ENCODE measurements around the gene ATRIP. TPM values are rescaled to one million over a fixed set of nuclear protein-coding genes. Genes with fewer than 3 reads are reported as not detected.

ATRIP gene
- total RNA-seq, 1 experiment from 2014 or later, result 16.1 TPM

DNA sequence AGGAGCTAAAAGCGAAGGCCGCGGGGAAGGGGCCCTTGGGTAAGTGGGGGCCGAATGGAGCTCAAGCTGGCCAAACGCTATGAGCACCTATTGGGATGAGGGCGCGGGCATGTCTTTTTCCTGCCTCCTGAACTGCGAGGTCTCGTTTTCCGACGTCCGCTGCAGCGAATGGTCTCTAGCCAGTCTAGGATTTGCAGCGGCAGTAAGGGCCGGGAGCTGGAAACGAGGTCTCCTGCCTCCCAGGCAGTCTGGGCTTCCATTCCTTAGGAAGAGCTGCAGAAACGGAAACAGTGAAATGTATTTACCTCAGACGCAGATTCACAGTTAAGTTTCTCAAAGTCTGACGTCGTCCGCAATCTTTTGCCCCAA is 6.0 kb upstream of the ATRIP start:
- ChIA-PET POLR2A (ENCODE audit: unreplicated experiment) (interaction anchor here (0.5 to 0.6 kb wide), 3 partner anchors 12 to 1386 kb away, joined by 3 to 4 read pairs (median 4); no protein-coding TSS in a partner anchor), CTCF (interaction anchor here (0.5 kb wide), 1 partner anchor 11 kb away, joined by 3 read pairs; no protein-coding TSS in a partner anchor)
- TF ChIP-seq CTCF (conservative IDR thresholded peaks at IDR 0.05; ENCODE audit: low read depth, low read length) (no peak), EZH2 (IDR thresholded peaks at IDR 0.05; ENCODE audit: low read length, unreplicated experiment) (no peak), EZH2phosphoT487 (IDR thresholded peaks at IDR 0.05; ENCODE audit: borderline replicate concordance, low read length) (no peak)
- peaks cover 10% of the 10 kb centered on the region for H3F3A ChIP-seq (ENCODE audit: low read length, unreplicated experiment)
- no peaks in the 10 kb centered on the region for H3K9me3 ChIP-seq (ENCODE audit: low read length)
- peaks cover 7% of the 10 kb centered on the region for H4K20me1 ChIP-seq (ENCODE audit: low read length)
- peaks cover 22% of the 10 kb centered on the region for H3K4me1 ChIP-seq (ENCODE audit: insufficient read depth, low read length)
- H3K27me3 ChIP-seq (ENCODE audit: low read length), result no peaks in the 10 kb centered on the region
- peak overlapping the region; percentile 89 for H3K4me2 ChIP-seq (ENCODE audit: low read length)
- H3K27ac ChIP-seq (ENCODE audit: low read length), result peak overlapping the region; percentile 56
- peaks cover 16% of the 10 kb centered on the region for H3K36me3 ChIP-seq (ENCODE audit: low read depth, low read length)
- DNase-seq (no peak), ATAC-seq (peak; percentile 3)
- H3K9ac ChIP-seq (ENCODE audit: low read length), result peak overlapping the region; percentile 93
- intact Hi-C loops (cut with micrococcal nuclease), result no loop called here
- peak overlapping the region; percentile 34 for H2AFZ ChIP-seq (ENCODE audit: low read length)
- H3K9me2 ChIP-seq (replicated peaks; ENCODE audit: low read length), result no peaks in the 10 kb centered on the region
- peak overlapping the region; percentile 99 for H3K4me3 ChIP-seq (ENCODE audit: low read length)
- BruUV-seq (replicated peaks), result TSS peak; percentile 68
- peaks cover 44% of the 10 kb centered on the region for H3K79me2 ChIP-seq (ENCODE audit: low read length)

- intact Hi-C loops (cut with micrococcal nuclease), result no loop called here
- Histone ChIP-seq H3K36me3 (ENCODE audit: low read depth, low read length) (peaks cover 16% of the 10 kb centered on the region), H3F3A (ENCODE audit: low read length, unreplicated experiment) (peaks cover 12% of the 10 kb centered on the region), H2AFZ (ENCODE audit: low read length) (no peak overlapping the region), H4K20me1 (ENCODE audit: low read length) (peaks cover 7% of the 10 kb centered on the region), H3K4me3 (ENCODE audit: low read length) (peak overlapping the region; percentile 99), H3K9me3 (ENCODE audit: low read length) (no peaks in the 10 kb centered on the region), H3K9me2 (replicated peaks; ENCODE audit: low read length) (no peaks in the 10 kb centered on the region), H3K27me3 (ENCODE audit: low read length) (no peaks in the 10 kb centered on the region), H3K79me2 (ENCODE audit: low read length) (peaks cover 51% of the 10 kb centered on the region), H3K4me2 (ENCODE audit: low read length) (peak overlapping the region; percentile 89), H3K9ac (ENCODE audit: low read length) (peak overlapping the region; percentile 93; the same call in 1 of the 2 replicates), H3K4me1 (ENCODE audit: insufficient read depth, low read length) (peaks cover 29% of the 10 kb centered on the region), H3K27ac (ENCODE audit: low read length) (no peak overlapping the region)
- ATAC-seq, result no peak
- CTCF ChIA-PET, result no interaction called here
- BruUV-seq (replicated peaks), result no TSS peak
- TF ChIP-seq CTCF (conservative IDR thresholded peaks at IDR 0.05; ENCODE audit: low read depth, low read length) (no peak), EZH2 (IDR thresholded peaks at IDR 0.05; ENCODE audit: low read length, unreplicated experiment) (no peak)
- DNase-seq, result no peak
- POLR2A ChIA-PET (ENCODE audit: unreplicated experiment), result no interaction called here
These were observed 4.6 kb upstream of the ATRIP start for GRCh38 chr3:48441940-48442339.

DNA sequence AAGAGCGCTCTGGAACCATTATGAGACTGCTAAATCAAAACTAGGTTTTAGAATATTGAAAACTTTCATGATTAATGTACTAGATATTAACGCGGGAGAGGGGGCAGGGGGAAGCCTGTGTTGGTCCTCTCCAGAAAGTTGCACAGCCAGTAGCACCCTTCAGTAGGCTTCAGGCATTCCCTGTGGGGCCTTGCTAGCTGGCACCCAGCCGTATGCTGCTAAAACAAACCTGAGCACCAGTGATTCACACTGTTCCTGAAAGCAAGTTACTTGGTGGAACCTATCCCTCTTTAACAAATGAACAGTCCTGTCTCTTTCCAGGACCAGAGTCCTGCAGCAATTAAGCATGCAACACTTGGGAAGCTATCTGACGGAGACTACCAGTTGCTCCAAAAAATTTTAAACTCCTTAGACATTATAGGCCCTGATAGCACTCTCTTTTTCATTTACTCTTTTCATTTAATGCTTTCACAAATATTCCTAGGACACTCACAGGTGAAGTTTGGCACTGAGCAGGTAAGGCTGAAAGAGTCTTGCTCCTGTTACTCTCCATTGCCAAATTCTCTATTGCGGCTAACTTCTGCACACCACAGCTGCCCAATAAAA is 1.2 kb upstream of the ATRIP start:
- H3K27ac ChIP-seq (ENCODE audit: low read length), result no peak overlapping the region
- peaks cover 16% of the 10 kb centered on the region for H3K36me3 ChIP-seq (ENCODE audit: low read depth, low read length)
- H3K4me3 ChIP-seq (ENCODE audit: low read length), result peak overlapping the region; percentile 98
- H4K20me1 ChIP-seq (ENCODE audit: low read length), result peaks cover 7% of the 10 kb centered on the region
- ChIA-PET CTCF (interaction anchor here (1.9 to 3.3 kb wide), 2 partner anchors 9 to 45 kb away, joined by 6 to 39 read pairs; no protein-coding TSS in a partner anchor), POLR2A (ENCODE audit: unreplicated experiment) (interaction anchor here (0.6 to 0.7 kb wide), 2 partner anchors 20 to 349 kb away, joined by 3 read pairs; no protein-coding TSS in a partner anchor)
- H3K9ac ChIP-seq (ENCODE audit: low read length), result peak overlapping the region; percentile 81; the same call in 1 of the 2 replicates
- no peaks in the 10 kb centered on the region for H3K9me2 ChIP-seq (replicated peaks; ENCODE audit: low read length)
- H3K79me2 ChIP-seq (ENCODE audit: low read length), result peaks cover 57% of the 10 kb centered on the region
- H3K4me1 ChIP-seq (ENCODE audit: insufficient read depth, low read length), result peaks cover 34% of the 10 kb centered on the region
- peak; percentile 38 for DNase-seq
- TF ChIP-seq EZH2 (IDR thresholded peaks at IDR 0.05; ENCODE audit: low read length, unreplicated experiment) (no peak), CTCF (conservative IDR thresholded peaks at IDR 0.05; ENCODE audit: low read depth, low read length) (no peak), EZH2phosphoT487 (IDR thresholded peaks at IDR 0.05; ENCODE audit: borderline replicate concordance, low read length) (no peak)
- no peak overlapping the region for H2AFZ ChIP-seq (ENCODE audit: low read length)
- no TSS peak for BruUV-seq (replicated peaks)
- no peaks in the 10 kb centered on the region for H3K27me3 ChIP-seq (ENCODE audit: low read length)
- ATAC-seq, result peak; percentile 23
- intact Hi-C loops (cut with micrococcal nuclease), result loop anchor here (5.0 kb wide), 1 partner anchor 112 kb away; the partner anchor contains the start of gene PFKFB4
- H3K4me2 ChIP-seq (ENCODE audit: low read length), result peak overlapping the region; percentile 87
- no peaks in the 10 kb centered on the region for H3K9me3 ChIP-seq (ENCODE audit: low read length)
- peaks cover 12% of the 10 kb centered on the region for H3F3A ChIP-seq (ENCODE audit: low read length, unreplicated experiment)

Data from PC-3 (cell line).